Uterus (tissue), 2 donors: Measurements from ENCODE around the gene C10orf62.

Experiments
- CTCF ChIP-seq, 4 experiments: fragments of 200-600 bp in 2 of 4; fragments of 450-650 bp in 2 of 4; sonication (generic) in 2 of 4; IDR thresholded peaks; one replicate each; pipeline ENCODE4 v1.5.1; 2016 to 2019; ENCODE audit warnings: antibody characterized with exemption in 4 of 4, mild to moderate bottlenecking in 2 of 4, moderate library complexity in 1 of 4
- POLR2A ChIP-seq, 2 donors: fragments of 450-650 bp; IDR thresholded peaks; one replicate each; pipeline ENCODE4 v1.6.1; 2016; ENCODE audit warnings: antibody characterized with exemption in 2 of 2, mild to moderate bottlenecking in 1 of 2, moderate library complexity in 1 of 2

- TF ChIP-seq CTCF (IDR thresholded peaks at IDR 0.05) (peak; percentile 82 to 90 (median 84)), POLR2A (IDR thresholded peaks at IDR 0.05) (no peak)
Measured at GRCh38 chr10:97553575-97554031, 35.9 kb upstream of the C10orf62 start.
